ENCODE results near the gene GALT. TPM values are rescaled to one million over a fixed set of nuclear protein-coding genes. Genes with fewer than 3 reads are reported as not detected.
"Not testable (repeated sequence)": the region's sequence is repeated elsewhere in the genome, so short reads cannot be mapped to it uniquely, and the experiment has no call there.

The GALT gene
- polyA plus RNA-seq, 4 donors = 65.4 to 71.6 (median 66.1) TPM

GRCh38 chr9:34625186-34625486, 21.3 kb upstream of the GALT start:
- no peak for DNase-seq (ENCODE audit: low read depth in 4 of 4, low spot score in 3 of 4)

- no peak for DNase-seq (ENCODE audit: low read depth in 4 of 4, low spot score in 3 of 4)
Observed at GRCh38 chr9:34627716-34628655, 18.5 kb upstream of the GALT start.

GRCh38 chr9:34628656-34629490, 17.6 kb upstream of the GALT start, which contains the start of gene ARID3C:
Gene ARID3C (minus strand): TSS chr9:34629066. CDS start chr9:34628014, 1,052 bp downstream.
- DNase-seq (ENCODE audit: low read depth in 4 of 4, low spot score in 3 of 4) = no peak

GRCh38 chr9:34629491-34629808, 17.0 kb upstream of the GALT start:
- DNase-seq (ENCODE audit: low read depth in 4 of 4, low spot score in 3 of 4) = no peak

GRCh38 chr9:34630402-34631154, 15.9 kb upstream of the GALT start:
- no peak for DNase-seq (ENCODE audit: low read depth in 4 of 4, low spot score in 3 of 4)

- no peak for DNase-seq (ENCODE audit: low read depth in 4 of 4, low spot score in 3 of 4)
Observed at GRCh38 chr9:34633166-34633565, 13.3 kb upstream of the GALT start.

GRCh38 chr9:34633851-34634550, 12.5 kb upstream of the GALT start:
- no peak for DNase-seq (ENCODE audit: low read depth in 4 of 4, low spot score in 3 of 4)

- no peak for DNase-seq (ENCODE audit: low read depth in 4 of 4, low spot score in 3 of 4)
Observed at GRCh38 chr9:34634551-34635248, 11.8 kb upstream of the GALT start.

GRCh38 chr9:34635556-34635955, 10.9 kb upstream of the GALT start:
- no peak for DNase-seq (ENCODE audit: low read depth in 4 of 4, low spot score in 3 of 4)

- DNase-seq (ENCODE audit: low read depth in 4 of 4, low spot score in 3 of 4) = no peak
Observed at GRCh38 chr9:34636791-34637355, 9.6 kb upstream of the GALT start.

- DNase-seq (ENCODE audit: low read depth in 4 of 4, low spot score in 3 of 4) = peak; percentile 84 to 87 (median 85)
Observed at GRCh38 chr9:34637356-34638137, 8.9 kb upstream of the GALT start, which contains the start of gene SIGMAR1. Gene SIGMAR1 (minus strand): TSS chr9:34637787. CDS start chr9:34637697, 90 bp downstream.

GRCh38 chr9:34638138-34638445, 8.4 kb upstream of the GALT start:
- no peak for DNase-seq (ENCODE audit: low read depth in 4 of 4, low spot score in 3 of 4)

GRCh38 chr9:34639322-34639721, 7.2 kb upstream of the GALT start:
- not testable (repeated sequence) for DNase-seq (ENCODE audit: low read depth in 4 of 4, low spot score in 3 of 4)

- DNase-seq (ENCODE audit: low read depth in 4 of 4, low spot score in 3 of 4) = no peak
Observed at GRCh38 chr9:34642679-34643078, 3.8 kb upstream of the GALT start.

GRCh38 chr9:34644766-34645314, 1.6 kb upstream of the GALT start:
- no peak for DNase-seq (ENCODE audit: low read depth in 4 of 4, low spot score in 3 of 4)

- no peak for DNase-seq (ENCODE audit: low read depth in 4 of 4, low spot score in 3 of 4)
Observed at GRCh38 chr9:34647084-34647403, 569 bp downstream of the GALT start.

- no peak for DNase-seq (ENCODE audit: low read depth in 4 of 4, low spot score in 3 of 4)
Observed at GRCh38 chr9:34647651-34648050, 1.2 kb downstream of the GALT start.

- no peak for DNase-seq (ENCODE audit: low read depth in 4 of 4, low spot score in 3 of 4)
Observed at GRCh38 chr9:34648673-34649072, 2.2 kb downstream of the GALT start.

GRCh38 chr9:34650816-34651215, 4.3 kb downstream of the GALT start:
- DNase-seq (ENCODE audit: low read depth in 4 of 4, low spot score in 3 of 4) = no peak
